Endothelial cell (in vitro differentiated cells): ENCODE results near the gene RASAL2. TPM values are rescaled to one million over a fixed set of nuclear protein-coding genes. Genes with fewer than 3 reads are reported as not detected.
A peak's percentile ranks its signal among the peaks of the same experiment; 100 is the strongest.

Experiments used
- DNase-seq: peaks from one replicate; pipeline ENCODE4 v3.0.0; 2021; ENCODE audit warnings: low spot score
- H3K27ac Mint-ChIP-seq: one replicate; pipeline ENCODE4 v1.8.0; 2021; ENCODE audit warnings: mixed read lengths, inconsistent platforms; ENCODE audit not compliant: unreplicated experiment
- H3K27me3 Mint-ChIP-seq: one replicate; pipeline ENCODE4 v1.8.0; 2021; ENCODE audit warnings: mild to moderate bottlenecking, moderate library complexity, mixed read lengths, inconsistent platforms; ENCODE audit not compliant: unreplicated experiment
- H3K36me3 Mint-ChIP-seq: one replicate; pipeline ENCODE4 v1.8.0; 2021; ENCODE audit warnings: mild to moderate bottlenecking, low read depth, mixed read lengths, inconsistent platforms; ENCODE audit not compliant: unreplicated experiment
- H3K4me1 Mint-ChIP-seq: one replicate; pipeline ENCODE4 v1.8.0; 2021; ENCODE audit warnings: mild to moderate bottlenecking, mixed read lengths, inconsistent platforms; ENCODE audit not compliant: unreplicated experiment
- H3K4me3 Mint-ChIP-seq: one replicate; pipeline ENCODE4 v1.8.0; 2021; ENCODE audit warnings: mild to moderate bottlenecking, mixed read lengths, inconsistent platforms; ENCODE audit not compliant: unreplicated experiment
- H3K9me3 Mint-ChIP-seq: one replicate; pipeline ENCODE4 v1.8.0; 2021; ENCODE audit warnings: mixed read lengths, inconsistent platforms; ENCODE audit not compliant: unreplicated experiment
- total RNA-seq: library from RNA; stranded (reverse); fragmentation: NEBNext Ultra II Directional; extraction: Animal tissue kit (Norgen Biotek cat#: 25700); gene quantifications from one replicate; pipeline ENCODE4 v1.2.1, GENCODE V29; 2021; ENCODE audit not compliant: unreplicated experiment
- TF ChIP-seq, protein P1 (sequence below): fragments of 200-600 bp; sonication (generic); IDR thresholded peaks from one replicate; pipeline ENCODE4 v1.5.0; 2021; ENCODE audit warnings: antibody characterized with exemption; ENCODE audit not compliant: unreplicated experiment

The RASAL2 gene
- total RNA-seq, 1 donor from 2014 or later: 82.1 TPM

DNA sequence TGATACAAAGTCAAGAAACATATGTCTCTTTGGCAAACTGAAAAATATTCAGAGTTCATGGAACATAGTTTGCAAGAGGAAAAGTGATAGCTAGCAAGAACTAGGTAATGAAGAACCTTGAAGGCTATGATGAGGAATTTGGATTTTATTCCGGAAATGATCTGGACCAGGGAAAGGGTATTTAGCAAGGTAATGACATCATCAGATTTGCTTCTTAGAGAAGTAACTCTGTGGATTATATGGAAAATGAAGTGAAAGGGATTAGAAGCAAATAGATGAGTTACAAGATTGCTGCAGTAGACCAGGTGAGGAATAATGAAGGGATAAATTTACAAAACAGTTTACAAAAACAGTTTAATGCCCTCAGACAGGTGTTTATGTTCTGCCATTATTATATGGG lies 197.3 kb downstream of the RASAL2 start:
- H3K9me3 Mint-ChIP-seq: no peaks in the 10 kb centered on the region
- peaks cover 15% of the 10 kb centered on the region for H3K36me3 Mint-ChIP-seq
- DNase-seq: no peak
- TF ChIP-seq, protein P1, sequence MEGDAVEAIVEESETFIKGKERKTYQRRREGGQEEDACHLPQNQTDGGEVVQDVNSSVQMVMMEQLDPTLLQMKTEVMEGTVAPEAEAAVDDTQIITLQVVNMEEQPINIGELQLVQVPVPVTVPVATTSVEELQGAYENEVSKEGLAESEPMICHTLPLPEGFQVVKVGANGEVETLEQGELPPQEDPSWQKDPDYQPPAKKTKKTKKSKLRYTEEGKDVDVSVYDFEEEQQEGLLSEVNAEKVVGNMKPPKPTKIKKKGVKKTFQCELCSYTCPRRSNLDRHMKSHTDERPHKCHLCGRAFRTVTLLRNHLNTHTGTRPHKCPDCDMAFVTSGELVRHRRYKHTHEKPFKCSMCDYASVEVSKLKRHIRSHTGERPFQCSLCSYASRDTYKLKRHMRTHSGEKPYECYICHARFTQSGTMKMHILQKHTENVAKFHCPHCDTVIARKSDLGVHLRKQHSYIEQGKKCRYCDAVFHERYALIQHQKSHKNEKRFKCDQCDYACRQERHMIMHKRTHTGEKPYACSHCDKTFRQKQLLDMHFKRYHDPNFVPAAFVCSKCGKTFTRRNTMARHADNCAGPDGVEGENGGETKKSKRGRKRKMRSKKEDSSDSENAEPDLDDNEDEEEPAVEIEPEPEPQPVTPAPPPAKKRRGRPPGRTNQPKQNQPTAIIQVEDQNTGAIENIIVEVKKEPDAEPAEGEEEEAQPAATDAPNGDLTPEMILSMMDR: no peak
- H3K4me3 Mint-ChIP-seq: no peak overlapping the region
- peaks cover 37% of the 10 kb centered on the region for H3K4me1 Mint-ChIP-seq
- H3K27ac Mint-ChIP-seq: no peak overlapping the region
- peaks cover 3% of the 10 kb centered on the region for H3K27me3 Mint-ChIP-seq

DNA sequence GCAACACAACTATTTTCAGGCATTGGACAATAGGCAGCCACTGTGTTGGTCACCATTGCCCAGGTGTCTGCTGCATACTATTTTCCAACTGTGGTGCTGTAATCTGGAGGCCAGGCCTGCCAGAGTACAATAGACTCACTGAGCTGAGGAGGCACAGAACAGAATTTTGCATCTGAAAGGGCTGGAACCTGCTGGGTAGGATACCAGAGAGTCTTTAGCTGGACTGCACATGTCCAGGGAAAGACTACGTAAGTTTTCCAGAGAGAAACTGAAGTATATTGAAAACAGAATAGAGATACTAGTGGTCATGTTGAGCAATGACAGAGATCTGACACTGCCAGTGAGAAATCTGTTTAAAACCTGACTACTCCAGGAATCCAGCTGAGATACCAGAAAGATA lies 200.8 kb downstream of the RASAL2 start:
- no peak overlapping the region for H3K4me3 Mint-ChIP-seq
- H3K27me3 Mint-ChIP-seq: peaks cover 3% of the 10 kb centered on the region
- TF ChIP-seq, protein P1: peak; percentile 13
- H3K4me1 Mint-ChIP-seq: peaks cover 29% of the 10 kb centered on the region
- peaks cover under 1% of the 10 kb centered on the region for H3K36me3 Mint-ChIP-seq
- H3K27ac Mint-ChIP-seq: peak overlapping the region; percentile 16
- no peaks in the 10 kb centered on the region for H3K9me3 Mint-ChIP-seq
- DNase-seq: no peak

DNA sequence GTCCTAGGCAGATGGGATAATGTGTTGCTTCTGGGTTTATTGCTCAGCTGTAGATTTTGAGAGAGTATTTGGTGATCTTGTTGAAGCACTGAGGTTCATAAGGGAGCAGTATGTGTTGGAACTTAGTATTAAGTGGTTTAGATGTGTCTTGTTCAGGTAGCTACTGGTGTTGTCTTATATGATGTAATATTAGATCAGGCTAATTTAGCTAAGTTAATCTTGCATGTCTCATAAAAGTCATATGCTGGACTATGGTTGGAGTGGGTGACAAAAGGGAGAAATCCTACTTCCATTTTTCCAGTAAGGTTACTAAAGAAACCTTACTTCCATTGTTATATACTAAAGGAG lies 206.4 kb downstream of the RASAL2 start:
- peak overlapping the region; percentile 55 for H3K27ac Mint-ChIP-seq
- DNase-seq: no peak
- peaks cover 3% of the 10 kb centered on the region for H3K36me3 Mint-ChIP-seq
- H3K4me1 Mint-ChIP-seq: peaks cover 16% of the 10 kb centered on the region
- TF ChIP-seq, protein P1: no peak
- no peak overlapping the region for H3K4me3 Mint-ChIP-seq
- H3K9me3 Mint-ChIP-seq: no peaks in the 10 kb centered on the region
- peaks cover 2% of the 10 kb centered on the region for H3K27me3 Mint-ChIP-seq

DNA sequence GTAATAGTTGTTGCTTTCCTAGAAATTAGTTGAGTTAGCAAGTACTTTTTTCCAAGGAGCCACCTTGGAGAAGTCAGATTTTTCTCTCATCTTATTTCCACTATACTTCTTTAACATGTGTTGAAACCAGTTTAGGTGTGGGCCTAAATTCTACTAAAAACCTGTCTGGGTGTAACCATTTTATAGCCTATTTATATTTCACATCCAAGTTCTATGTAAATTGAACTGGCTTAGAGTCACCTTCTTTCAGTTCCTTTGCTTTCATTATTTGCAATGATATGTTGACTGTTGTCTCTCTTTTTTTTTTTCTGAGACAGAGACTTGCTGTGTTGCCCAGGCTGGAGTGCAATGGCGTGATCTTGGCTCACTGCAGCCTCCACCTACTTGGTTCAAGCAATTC lies 207.2 kb downstream of the RASAL2 start:
- H3K4me3 Mint-ChIP-seq: no peak overlapping the region
- H3K9me3 Mint-ChIP-seq: no peaks in the 10 kb centered on the region
- peaks cover 7% of the 10 kb centered on the region for H3K36me3 Mint-ChIP-seq
- TF ChIP-seq, protein P1: no peak
- peaks cover 16% of the 10 kb centered on the region for H3K4me1 Mint-ChIP-seq
- no peak overlapping the region for H3K27ac Mint-ChIP-seq
- H3K27me3 Mint-ChIP-seq: peaks cover 2% of the 10 kb centered on the region
- no peak for DNase-seq

DNA sequence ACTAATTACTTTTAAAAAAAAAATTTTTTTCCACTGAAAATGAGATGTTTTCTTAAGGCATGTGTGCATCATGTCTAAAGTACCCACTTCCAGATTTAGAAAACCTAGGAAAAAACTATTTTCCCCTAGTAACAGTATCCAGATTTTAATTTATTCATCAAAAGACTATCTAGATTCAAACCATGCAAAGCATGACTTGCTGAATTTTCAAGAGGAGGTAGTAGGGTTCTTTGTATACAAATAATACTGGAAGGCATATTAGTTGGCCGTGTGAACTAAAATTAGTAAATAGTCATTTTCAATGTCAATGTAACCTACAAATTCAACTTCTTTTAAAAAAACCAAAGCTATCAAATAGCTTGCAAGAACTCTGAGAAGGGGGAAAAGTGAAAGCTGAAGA lies 213.4 kb downstream of the RASAL2 start:
- Mint-ChIP-seq H3K36me3 (peaks cover 7% of the 10 kb centered on the region), H3K4me3 (no peak overlapping the region), H3K9me3 (no peaks in the 10 kb centered on the region), H3K27ac (peak overlapping the region; percentile 32), H3K27me3 (peaks cover 2% of the 10 kb centered on the region), H3K4me1 (peaks cover 28% of the 10 kb centered on the region)
- TF ChIP-seq, protein P1: no peak
- no peak for DNase-seq
